GM12892 (cell line): Measurements from ENCODE around the gene PRPS1.

ENCODE experiments used
- POLR2A ChIP-seq: IDR thresholded peaks from 2 replicates; pipeline ENCODE4 v1.6.1; 2011; ENCODE audit warnings: low read depth, low read length, control low read depth
- POLR2AphosphoS5 ChIP-seq: IDR thresholded peaks from 2 replicates; pipeline ENCODE4 v1.6.1; 2011; ENCODE audit warnings: low read depth, low read length, control low read depth
- TAF1 ChIP-seq: IDR thresholded peaks from 2 replicates; pipeline ENCODE4 v1.6.1; 2011; ENCODE audit warnings: low read depth, mild to moderate bottlenecking, control low read depth, low read length, borderline replicate concordance

DNA sequence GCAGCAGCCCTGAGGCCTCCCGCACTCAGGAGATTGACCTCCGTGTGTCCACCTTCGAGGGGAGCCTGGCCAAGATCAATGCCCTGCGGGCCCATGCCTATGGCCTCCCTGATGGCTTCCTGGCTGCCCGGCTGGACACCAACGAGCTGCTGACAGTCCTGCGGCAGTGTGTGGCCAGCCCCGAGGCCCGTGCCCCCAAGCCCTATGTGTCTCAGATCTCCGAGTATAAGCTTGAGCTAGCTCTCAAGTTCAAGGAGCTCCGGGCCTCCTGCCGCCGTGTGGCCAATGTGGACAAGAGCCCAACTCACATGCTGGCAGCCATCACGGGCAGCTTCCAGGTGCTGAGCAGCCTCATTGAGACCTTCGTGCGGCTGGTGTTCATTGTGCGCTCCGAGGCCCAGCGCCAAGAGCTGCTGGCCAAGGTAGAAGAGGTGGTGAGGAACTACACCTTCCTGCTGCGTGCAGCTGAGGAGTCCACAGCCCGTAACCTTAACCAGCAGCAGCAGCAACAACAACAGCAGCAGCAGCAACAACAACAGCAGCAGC lies 25.5 kb upstream of the PRPS1 start:
- TF ChIP-seq POLR2A, result no peak
- TF ChIP-seq TAF1, result no peak
- TF ChIP-seq POLR2AphosphoS5, result no peak
